Osteoblast (primary cell): ENCODE measurements around the gene DRC7. TPM values are rescaled to one million over a fixed set of nuclear protein-coding genes. Genes with fewer than 3 reads are reported as not detected.

ENCODE experiments used
- DNase-seq: peaks from one replicate; pipeline ENCODE4 v3.0.0; 2011; ENCODE audit warnings: low spot score, mixed read lengths; ENCODE audit not compliant: insufficient read length; ENCODE audit errors: missing footprints
- H2AFZ ChIP-seq: 2 replicates; pipeline ENCODE4 v1.6.0; 2011; ENCODE audit warnings: mild to moderate bottlenecking, low read length
- H3K27ac ChIP-seq: 2 replicates; pipeline ENCODE4 v1.5.1; 2011; ENCODE audit warnings: mild to moderate bottlenecking, low read depth, low read length, moderate library complexity
- H3K27me3 ChIP-seq: 2 replicates; pipeline ENCODE4 v1.6.0; 2012; ENCODE audit warnings: mild to moderate bottlenecking, control low read depth, inconsistent platforms, low read length, moderate library complexity; ENCODE audit not compliant: insufficient read depth
- H3K36me3 ChIP-seq: 2 replicates; pipeline ENCODE4 v1.5.1; 2011; ENCODE audit warnings: mild to moderate bottlenecking, low read length, control low read depth, moderate library complexity; ENCODE audit not compliant: insufficient read depth
- H3K4me1 ChIP-seq: 2 replicates; pipeline ENCODE4 v1.5.1; 2011; ENCODE audit warnings: mild to moderate bottlenecking, low read length, control low read depth, moderate library complexity; ENCODE audit not compliant: insufficient read depth
- H3K4me2 ChIP-seq: 2 replicates; pipeline ENCODE4 v1.6.0; 2011; ENCODE audit warnings: mild to moderate bottlenecking, low read length; ENCODE audit not compliant: insufficient read depth
- H3K4me3 ChIP-seq: fragments of 200-600 bp; sonication (generic); 3 replicates; pipeline ENCODE4 v1.5.1; 2012; ENCODE audit warnings: mild to moderate bottlenecking, low read length, inconsistent platforms; ENCODE audit not compliant: insufficient read depth
- H3K79me2 ChIP-seq: 2 replicates; pipeline ENCODE4 v1.6.0; 2012; ENCODE audit warnings: mild to moderate bottlenecking, low read length, control low read depth, inconsistent platforms; ENCODE audit not compliant: insufficient read depth
- H3K9me3 ChIP-seq: 2 replicates; pipeline ENCODE4 v1.5.1; 2011; ENCODE audit warnings: low read depth, low read length, control low read depth
- H4K20me1 ChIP-seq: 2 replicates; pipeline ENCODE4 v1.6.0; 2012; ENCODE audit warnings: mild to moderate bottlenecking, low read length, control low read depth; ENCODE audit not compliant: insufficient read depth
- CTCF ChIP-seq: IDR thresholded peaks from 2 replicates; pipeline ENCODE4 v1.5.1; 2011; ENCODE audit warnings: mild to moderate bottlenecking, low read depth, low read length, moderate library complexity; ENCODE audit errors: extremely low read depth
- total RNA-seq: library from RNA; depleted of rRNA; stranded (reverse); fragments of >200 nt; gene quantifications from 2 replicates; pipeline ENCODE4 v1.2.3, GENCODE V29; 2012

DRC7 gene
- total RNA-seq, 1 donor: not detected

GRCh38 chr16:57725976-57726375, 31.4 kb downstream of the DRC7 start:
- Histone ChIP-seq H2AFZ (no peak overlapping the region), H3K27me3 (no peaks in the 10 kb centered on the region), H3K4me1 (no peaks in the 10 kb centered on the region), H3K4me3 (no peak overlapping the region), H3K36me3 (no peaks in the 10 kb centered on the region), H3K79me2 (no peaks in the 10 kb centered on the region), H3K27ac (no peak overlapping the region), H3K4me2 (no peak overlapping the region), H3K9me3 (no peaks in the 10 kb centered on the region), H4K20me1 (no peaks in the 10 kb centered on the region)
- DNase-seq: no peak
- TF ChIP-seq CTCF: no peak

GRCh38 chr16:57726433-57726947, 31.9 kb downstream of the DRC7 start:
- no peak overlapping the region for H3K4me3 ChIP-seq
- H3K79me2 ChIP-seq: no peaks in the 10 kb centered on the region
- no peak for TF ChIP-seq CTCF
- DNase-seq: no peak
- H3K36me3 ChIP-seq: no peaks in the 10 kb centered on the region
- no peaks in the 10 kb centered on the region for H3K9me3 ChIP-seq
- H3K27ac ChIP-seq: no peak overlapping the region
- no peaks in the 10 kb centered on the region for H4K20me1 ChIP-seq
- no peak overlapping the region for H3K4me2 ChIP-seq
- no peaks in the 10 kb centered on the region for H3K27me3 ChIP-seq
- H3K4me1 ChIP-seq: no peaks in the 10 kb centered on the region
- no peak overlapping the region for H2AFZ ChIP-seq

GRCh38 chr16:57727610-57728009, 33.0 kb downstream of the DRC7 start:
- no peak overlapping the region for H3K4me3 ChIP-seq
- H3K27ac ChIP-seq: no peak overlapping the region
- H3K9me3 ChIP-seq: no peaks in the 10 kb centered on the region
- no peak for TF ChIP-seq CTCF
- H3K79me2 ChIP-seq: no peaks in the 10 kb centered on the region
- H3K4me1 ChIP-seq: no peaks in the 10 kb centered on the region
- H3K4me2 ChIP-seq: no peak overlapping the region
- H2AFZ ChIP-seq: no peak overlapping the region
- no peak for DNase-seq
- H3K27me3 ChIP-seq: no peaks in the 10 kb centered on the region
- no peaks in the 10 kb centered on the region for H3K36me3 ChIP-seq
- no peaks in the 10 kb centered on the region for H4K20me1 ChIP-seq

- H3K27me3 ChIP-seq: no peaks in the 10 kb centered on the region
- no peak overlapping the region for H3K4me2 ChIP-seq
- TF ChIP-seq CTCF: no peak
- H3K9me3 ChIP-seq: peaks cover 2% of the 10 kb centered on the region
- no peak for DNase-seq
- no peak overlapping the region for H2AFZ ChIP-seq
- H3K27ac ChIP-seq: no peak overlapping the region
- H3K79me2 ChIP-seq: no peaks in the 10 kb centered on the region
- no peaks in the 10 kb centered on the region for H3K4me1 ChIP-seq
- H3K4me3 ChIP-seq: no peak overlapping the region
- H4K20me1 ChIP-seq: no peaks in the 10 kb centered on the region
- H3K36me3 ChIP-seq: no peaks in the 10 kb centered on the region
Observed at GRCh38 chr16:57728336-57729181, 34.0 kb downstream of the DRC7 start.
